Nephron progenitor cell (in vitro differentiated cells): ENCODE measurements around the gene ZNF654.

ENCODE experiments used
- DNase-seq: peaks from one replicate; pipeline ENCODE4 v3.0.0; 2021
- H3K27ac Mint-ChIP-seq: 2 replicates; pipeline ENCODE4 v1.8.0; 2021; ENCODE audit warnings: mild to moderate bottlenecking, moderate library complexity, mixed read lengths
- H3K27me3 Mint-ChIP-seq: 2 replicates; pipeline ENCODE4 v1.8.0; 2021; ENCODE audit warnings: mild to moderate bottlenecking, low read depth, mixed read lengths; ENCODE audit not compliant: poor library complexity
- H3K36me3 Mint-ChIP-seq: 2 replicates; pipeline ENCODE4 v1.8.0; 2021; ENCODE audit warnings: low read depth, mixed read lengths
- H3K4me1 Mint-ChIP-seq: 2 replicates; pipeline ENCODE4 v1.8.0; 2021; ENCODE audit warnings: mixed read lengths
- H3K4me3 Mint-ChIP-seq: 2 replicates; pipeline ENCODE4 v1.8.0; 2021; ENCODE audit warnings: mild to moderate bottlenecking, moderate library complexity, mixed read lengths
- H3K9me3 Mint-ChIP-seq: 2 replicates; pipeline ENCODE4 v1.8.0; 2021; ENCODE audit warnings: mild to moderate bottlenecking, moderate library complexity, mixed read lengths
- CTCF ChIP-seq: fragments of 200-600 bp; sonication (generic); IDR thresholded peaks from 2 replicates; pipeline ENCODE4 v1.5.0; 2021; ENCODE audit warnings: antibody characterized with exemption

Gene ZNF654

DNA sequence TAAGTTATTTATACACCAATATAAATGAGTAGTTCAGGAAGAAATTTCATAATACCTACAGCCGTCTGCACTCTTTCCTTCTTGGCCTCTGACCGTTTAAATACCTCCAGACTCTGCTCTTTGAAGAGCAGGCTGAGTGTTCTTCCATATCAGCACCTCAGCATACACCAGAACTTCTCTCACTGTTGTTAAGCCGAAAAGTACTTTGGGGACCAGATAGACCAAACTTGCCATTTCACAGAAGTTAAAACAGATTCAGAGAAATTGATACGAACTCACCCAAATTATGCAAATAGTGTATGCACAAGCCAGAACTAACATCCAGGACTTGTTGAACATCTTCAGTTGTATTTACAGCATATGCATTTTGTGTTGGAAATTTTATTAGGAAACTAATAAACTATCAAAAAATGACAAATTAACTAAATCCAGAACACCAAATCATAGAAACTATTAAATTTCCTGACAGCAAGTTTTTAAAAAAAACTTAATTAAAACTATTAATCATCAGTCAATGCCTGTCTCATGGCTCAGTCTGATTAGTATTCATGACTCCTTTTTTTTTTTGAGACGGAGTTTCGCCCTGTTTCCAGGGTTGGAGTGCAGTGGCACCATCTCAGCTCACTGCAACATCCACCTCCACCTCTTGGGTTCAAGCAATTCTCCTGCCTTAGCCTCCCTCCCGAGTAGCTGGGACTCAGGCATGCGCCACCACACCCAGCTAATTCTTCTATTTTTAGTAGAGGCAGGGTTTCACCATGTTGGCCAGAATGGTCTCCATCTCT is 24.4 kb upstream of the ZNF654 start:
- H3K4me1 Mint-ChIP-seq, result no peaks in the 10 kb centered on the region
- DNase-seq, result no peak
- H3K27me3 Mint-ChIP-seq, result no peaks in the 10 kb centered on the region
- H3K9me3 Mint-ChIP-seq, result no peaks in the 10 kb centered on the region
- no peak overlapping the region for H3K4me3 Mint-ChIP-seq
- H3K36me3 Mint-ChIP-seq, result no peaks in the 10 kb centered on the region
- H3K27ac Mint-ChIP-seq, result no peak overlapping the region
- no peak for TF ChIP-seq CTCF

DNA sequence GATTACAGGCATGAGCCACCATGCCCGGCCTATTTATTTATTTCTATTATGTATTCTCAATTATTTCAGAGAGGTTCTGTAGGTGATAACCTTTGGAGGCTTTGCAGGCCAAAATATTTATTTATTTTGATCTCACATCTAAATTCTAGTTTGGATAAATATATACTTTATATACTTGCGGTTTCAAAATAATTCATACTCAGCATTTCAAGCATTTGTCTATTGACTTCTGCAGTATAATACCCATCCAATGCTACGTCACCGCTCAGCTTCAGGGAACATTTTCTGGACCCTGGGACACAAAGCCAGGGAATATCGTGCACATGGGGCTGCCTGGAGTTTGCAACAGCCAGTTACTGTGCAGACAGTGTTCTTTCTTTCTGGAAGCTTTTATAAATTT is 22.8 kb upstream of the ZNF654 start:
- H3K9me3 Mint-ChIP-seq, result peaks cover 7% of the 10 kb centered on the region
- no peak for TF ChIP-seq CTCF
- H3K4me1 Mint-ChIP-seq, result no peaks in the 10 kb centered on the region
- DNase-seq, result no peak
- no peak overlapping the region for H3K27ac Mint-ChIP-seq
- H3K27me3 Mint-ChIP-seq, result no peaks in the 10 kb centered on the region
- no peak overlapping the region for H3K4me3 Mint-ChIP-seq
- no peaks in the 10 kb centered on the region for H3K36me3 Mint-ChIP-seq

GRCh38 chr3:88038566-88038965 is 20.5 kb upstream of the ZNF654 start:
- no peaks in the 10 kb centered on the region for H3K27me3 Mint-ChIP-seq
- no peak for TF ChIP-seq CTCF
- H3K4me3 Mint-ChIP-seq, result no peak overlapping the region
- H3K27ac Mint-ChIP-seq, result no peak overlapping the region
- peaks cover 7% of the 10 kb centered on the region for H3K9me3 Mint-ChIP-seq
- DNase-seq, result no peak
- no peaks in the 10 kb centered on the region for H3K36me3 Mint-ChIP-seq
- H3K4me1 Mint-ChIP-seq, result no peaks in the 10 kb centered on the region

DNA sequence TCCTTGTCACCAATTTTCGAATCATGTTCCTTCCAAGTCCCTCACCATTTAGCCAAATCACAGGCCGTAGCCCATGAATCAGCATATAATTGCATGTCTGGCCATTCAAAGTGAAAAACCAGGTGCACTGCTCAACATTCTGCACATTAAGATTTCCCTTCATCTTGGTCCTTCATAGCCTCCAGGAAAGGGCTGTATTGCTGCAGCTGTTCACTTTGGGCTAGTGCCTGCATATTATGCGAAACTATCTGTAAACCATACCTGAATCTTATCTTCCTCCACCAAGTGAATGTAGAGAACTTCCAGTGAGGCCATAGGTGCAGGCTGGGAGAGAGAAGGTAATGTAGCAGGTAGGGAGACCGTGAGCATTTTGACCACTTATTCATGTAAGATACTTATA is 18.5 kb upstream of the ZNF654 start:
- Mint-ChIP-seq H3K27ac (no peak overlapping the region), H3K27me3 (no peaks in the 10 kb centered on the region)

DNA sequence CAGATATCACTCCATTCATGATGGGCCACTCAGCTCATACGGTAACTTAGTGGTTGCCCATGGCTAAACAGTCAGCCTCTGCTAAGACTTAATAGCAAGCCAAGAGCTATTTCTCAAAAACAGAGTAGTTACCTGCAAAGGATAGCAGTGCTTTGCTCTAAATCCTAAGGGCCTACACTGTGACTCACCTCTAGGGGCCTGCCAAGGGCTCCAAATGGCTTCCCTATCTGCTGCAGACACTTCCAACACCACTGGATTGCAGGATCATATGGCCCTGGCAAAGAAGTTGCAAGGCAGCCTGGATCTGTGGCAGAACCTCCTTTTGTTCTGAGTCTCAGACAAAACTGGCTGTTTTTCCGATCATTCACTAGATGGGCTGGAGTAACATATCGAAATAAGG is 18.1 kb upstream of the ZNF654 start:
- Mint-ChIP-seq H3K36me3 (no peaks in the 10 kb centered on the region), H3K27me3 (no peaks in the 10 kb centered on the region), H3K4me3 (no peak overlapping the region), H3K9me3 (peaks cover 7% of the 10 kb centered on the region), H3K27ac (no peak overlapping the region), H3K4me1 (no peaks in the 10 kb centered on the region)
- no peak for TF ChIP-seq CTCF
- DNase-seq, result no peak

More for the DNA sequence above, 18.5 kb upstream of the ZNF654 start:
- peaks cover 7% of the 10 kb centered on the region for H3K9me3 Mint-ChIP-seq
- H3K4me3 Mint-ChIP-seq, result no peak overlapping the region
- no peak for TF ChIP-seq CTCF
- no peaks in the 10 kb centered on the region for H3K36me3 Mint-ChIP-seq
- no peaks in the 10 kb centered on the region for H3K4me1 Mint-ChIP-seq
- DNase-seq, result no peak

GRCh38 chr3:88044411-88044810 is 14.6 kb upstream of the ZNF654 start:
- no peak for TF ChIP-seq CTCF
- H3K4me1 Mint-ChIP-seq, result no peaks in the 10 kb centered on the region
- DNase-seq, result no peak
- no peak overlapping the region for H3K27ac Mint-ChIP-seq
- no peak overlapping the region for H3K4me3 Mint-ChIP-seq
- no peaks in the 10 kb centered on the region for H3K36me3 Mint-ChIP-seq
- H3K27me3 Mint-ChIP-seq, result no peaks in the 10 kb centered on the region
- peaks cover 7% of the 10 kb centered on the region for H3K9me3 Mint-ChIP-seq
